HL-60 (cell line): ENCODE measurements around the gene PLEKHG3.
A peak's percentile ranks its signal among the peaks of the same experiment; 100 is the strongest.

ENCODE experiments used
- DNase-seq, 2 experiments: peaks; one replicate each; pipeline ENCODE4 v3.0.0-alpha.2; 2010 to 2020; ENCODE audit warnings: low read depth in 1 of 2, low spot score in 1 of 2
- H3K27ac ChIP-seq: fragments of 250-450 bp; sonication (Bioruptor Pico); replicated peaks from 2 replicates; pipeline ENCODE4 v1.5.1; 2020; ENCODE audit warnings: mild to moderate bottlenecking, moderate library complexity
- H3K27me3 ChIP-seq: fragments of 250-450 bp; sonication (Bioruptor Pico); 2 replicates; pipeline ENCODE4 v1.5.1; 2021; ENCODE audit warnings: mild to moderate bottlenecking, moderate library complexity; ENCODE audit not compliant: insufficient read depth, poor library complexity, severe bottlenecking
- H3K4me3 ChIP-seq: replicated peaks from 2 replicates; pipeline ENCODE4 v1.5.1; 2011; ENCODE audit warnings: mild to moderate bottlenecking, control low read depth, low read length; ENCODE audit not compliant: insufficient read depth
- CTCF ChIP-seq: IDR thresholded peaks from one replicate; pipeline ENCODE4 v1.5.1; 2011; ENCODE audit warnings: low read length, control low read depth, inconsistent platforms; ENCODE audit not compliant: insufficient read depth
- GABPA ChIP-seq: IDR thresholded peaks from 2 replicates; pipeline ENCODE4 v1.6.1; 2012; ENCODE audit warnings: low read depth
- POLR2AphosphoS5 ChIP-seq: IDR thresholded peaks from 2 replicates; pipeline ENCODE4 v1.6.1; 2012; ENCODE audit warnings: low read depth
- SPI1 ChIP-seq: IDR thresholded peaks from 2 replicates; pipeline ENCODE4 v1.6.1; 2012; ENCODE audit warnings: low read depth, mild to moderate bottlenecking, borderline replicate concordance
- TF ChIP-seq, protein P1 (sequence below): IDR thresholded peaks from 2 replicates; pipeline ENCODE4 v1.6.1; 2012; ENCODE audit warnings: low read depth; ENCODE audit not compliant: insufficient replicate concordance

The PLEKHG3 gene

GRCh38 chr14:64676410-64677008 is 27.7 kb upstream of the PLEKHG3 start:
- TF ChIP-seq CTCF (no peak), GABPA (no peak), SPI1 (peak; percentile 76)
- Histone ChIP-seq H3K4me3 (no peak overlapping the region), H3K27ac (no peak overlapping the region), H3K27me3 (no peaks in the 10 kb centered on the region)
- DNase-seq: no peak

DNA sequence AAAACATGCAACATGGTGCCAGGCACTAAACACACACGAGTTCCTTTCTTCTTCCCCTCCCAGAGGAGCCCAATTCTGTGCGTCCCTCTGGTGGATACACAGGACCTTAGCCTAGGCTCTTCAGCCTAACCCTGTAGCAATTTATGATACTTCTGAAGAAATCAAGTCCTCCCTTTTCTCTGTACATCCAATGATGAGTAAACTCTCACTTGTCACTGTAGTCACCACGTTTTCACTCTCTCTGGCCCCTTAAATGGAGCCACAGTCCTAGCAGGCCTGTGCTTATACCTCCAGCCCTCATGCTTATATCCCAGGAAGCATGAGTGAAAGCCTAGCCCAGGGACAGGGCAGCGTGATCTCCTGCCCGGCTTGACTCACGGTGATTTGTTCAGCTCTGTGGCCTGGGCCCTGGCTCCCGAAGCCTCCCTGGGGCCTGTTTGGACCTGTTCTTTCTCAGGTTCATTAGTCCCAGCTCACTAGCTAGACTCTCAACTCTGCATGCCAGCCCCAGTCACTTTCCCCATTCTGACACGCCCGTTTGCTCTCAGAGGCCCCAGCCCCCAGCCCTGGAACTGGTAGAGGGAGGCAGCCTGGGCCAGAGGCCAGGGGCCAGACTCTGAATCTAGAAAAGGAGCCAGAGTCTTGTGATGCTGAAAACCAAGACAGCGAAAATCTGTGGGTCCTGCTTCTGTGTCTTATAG is 24.1 kb upstream of the PLEKHG3 start:
- Histone ChIP-seq H3K27ac (no peak overlapping the region), H3K27me3 (no peaks in the 10 kb centered on the region), H3K4me3 (no peak overlapping the region)
- no peak for DNase-seq
- TF ChIP-seq POLR2AphosphoS5: no peak
- TF ChIP-seq, protein P1, sequence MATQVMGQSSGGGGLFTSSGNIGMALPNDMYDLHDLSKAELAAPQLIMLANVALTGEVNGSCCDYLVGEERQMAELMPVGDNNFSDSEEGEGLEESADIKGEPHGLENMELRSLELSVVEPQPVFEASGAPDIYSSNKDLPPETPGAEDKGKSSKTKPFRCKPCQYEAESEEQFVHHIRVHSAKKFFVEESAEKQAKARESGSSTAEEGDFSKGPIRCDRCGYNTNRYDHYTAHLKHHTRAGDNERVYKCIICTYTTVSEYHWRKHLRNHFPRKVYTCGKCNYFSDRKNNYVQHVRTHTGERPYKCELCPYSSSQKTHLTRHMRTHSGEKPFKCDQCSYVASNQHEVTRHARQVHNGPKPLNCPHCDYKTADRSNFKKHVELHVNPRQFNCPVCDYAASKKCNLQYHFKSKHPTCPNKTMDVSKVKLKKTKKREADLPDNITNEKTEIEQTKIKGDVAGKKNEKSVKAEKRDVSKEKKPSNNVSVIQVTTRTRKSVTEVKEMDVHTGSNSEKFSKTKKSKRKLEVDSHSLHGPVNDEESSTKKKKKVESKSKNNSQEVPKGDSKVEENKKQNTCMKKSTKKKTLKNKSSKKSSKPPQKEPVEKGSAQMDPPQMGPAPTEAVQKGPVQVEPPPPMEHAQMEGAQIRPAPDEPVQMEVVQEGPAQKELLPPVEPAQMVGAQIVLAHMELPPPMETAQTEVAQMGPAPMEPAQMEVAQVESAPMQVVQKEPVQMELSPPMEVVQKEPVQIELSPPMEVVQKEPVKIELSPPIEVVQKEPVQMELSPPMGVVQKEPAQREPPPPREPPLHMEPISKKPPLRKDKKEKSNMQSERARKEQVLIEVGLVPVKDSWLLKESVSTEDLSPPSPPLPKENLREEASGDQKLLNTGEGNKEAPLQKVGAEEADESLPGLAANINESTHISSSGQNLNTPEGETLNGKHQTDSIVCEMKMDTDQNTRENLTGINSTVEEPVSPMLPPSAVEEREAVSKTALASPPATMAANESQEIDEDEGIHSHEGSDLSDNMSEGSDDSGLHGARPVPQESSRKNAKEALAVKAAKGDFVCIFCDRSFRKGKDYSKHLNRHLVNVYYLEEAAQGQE: no peak
- TF ChIP-seq CTCF: no peak

- DNase-seq: no peak
- Histone ChIP-seq H3K27me3 (no peaks in the 10 kb centered on the region), H3K27ac (no peak overlapping the region), H3K4me3 (no peak overlapping the region)
- TF ChIP-seq POLR2AphosphoS5 (no peak), GABPA (no peak), SPI1 (no peak), CTCF (no peak)
- TF ChIP-seq, protein P1: no peak
Measured at GRCh38 chr14:64680714-64681065, 23.5 kb upstream of the PLEKHG3 start.
